ENCODE measurements around the gene CACNA2D2. TPM values are rescaled to one million over a fixed set of nuclear protein-coding genes. Genes with fewer than 3 reads are reported as not detected.

CACNA2D2 gene
- total and polyA plus RNA-seq, 2 of the 8 experiments (the other 6 are each of a cell fraction or from before 2014, with no cell fraction given), result 14.1 to 25.0 TPM

- peak; percentile 63 for TF ChIP-seq TAF7 (optimal IDR thresholded peaks at IDR 0.05; ENCODE audit: borderline replicate concordance, low read depth, low read length)
- TF ChIP-seq KDM5A (IDR thresholded peaks at IDR 0.05; ENCODE audit: low read length), result no peak
- TF ChIP-seq SIN3A (conservative IDR thresholded peaks at IDR 0.05 in 1 of 2, IDR thresholded peaks at IDR 0.05 in 1 of 2; ENCODE audit: low read depth in 1 of 2, low read length in 2 of 2), result 0 out of 4 replicates have a peak, but pooled peaks of 1 of the 2 experiments have one; percentile 26
- TF ChIP-seq RAD21 (IDR thresholded peaks at IDR 0.05 in 1 of 2, conservative IDR thresholded peaks at IDR 0.05 in 1 of 2; ENCODE audit: low read depth in 2 of 2, low read length in 2 of 2), result peak in 1 of 2 experiments; percentile 19; a peak in 1 of 4 replicates
- no peak for TF ChIP-seq POU5F1 (IDR thresholded peaks at IDR 0.05; ENCODE audit: low read depth, low read length)
- TF ChIP-seq EGR1 (IDR thresholded peaks at IDR 0.05; ENCODE audit: borderline replicate concordance, low read depth, low read length), result 0 out of 2 replicates have a peak, but pooled peaks have one; percentile 26
- TF ChIP-seq EZH2 (IDR thresholded peaks at IDR 0.05; ENCODE audit: low read depth, low read length, severe bottlenecking), result no peak
- TF ChIP-seq CTCF (IDR thresholded peaks at IDR 0.05; ENCODE audit: control extremely low read depth in 1 of 3, insufficient read depth in 1 of 3, low read depth in 1 of 3, low read length in 3 of 3), result 0 out of 4 replicates have a peak, but pooled peaks of 1 of the 3 experiments have one; percentile 4
- no peak for TF ChIP-seq SAP30 (IDR thresholded peaks at IDR 0.05; ENCODE audit: insufficient read depth, insufficient replicate concordance, low read length)
- TF ChIP-seq TBP (IDR thresholded peaks at IDR 0.05; ENCODE audit: low read depth, low read length), result peak; percentile 85; the same call in 1 of the 2 replicates
- TF ChIP-seq SUZ12 (IDR thresholded peaks at IDR 0.05; ENCODE audit: low read length), result no peak
- TF ChIP-seq TAF1 (IDR thresholded peaks at IDR 0.05; ENCODE audit: low read depth, low read length), result peak; percentile 90
- no peak for TF ChIP-seq BACH1 (IDR thresholded peaks at IDR 0.05; ENCODE audit: low read length)
Measured at GRCh38 chr3:50503504-50504342, at the start of gene CACNA2D2 (continued).

All from H1 (cell line).